Measurements from ENCODE around the gene C8A.

Gene C8A

DNA sequence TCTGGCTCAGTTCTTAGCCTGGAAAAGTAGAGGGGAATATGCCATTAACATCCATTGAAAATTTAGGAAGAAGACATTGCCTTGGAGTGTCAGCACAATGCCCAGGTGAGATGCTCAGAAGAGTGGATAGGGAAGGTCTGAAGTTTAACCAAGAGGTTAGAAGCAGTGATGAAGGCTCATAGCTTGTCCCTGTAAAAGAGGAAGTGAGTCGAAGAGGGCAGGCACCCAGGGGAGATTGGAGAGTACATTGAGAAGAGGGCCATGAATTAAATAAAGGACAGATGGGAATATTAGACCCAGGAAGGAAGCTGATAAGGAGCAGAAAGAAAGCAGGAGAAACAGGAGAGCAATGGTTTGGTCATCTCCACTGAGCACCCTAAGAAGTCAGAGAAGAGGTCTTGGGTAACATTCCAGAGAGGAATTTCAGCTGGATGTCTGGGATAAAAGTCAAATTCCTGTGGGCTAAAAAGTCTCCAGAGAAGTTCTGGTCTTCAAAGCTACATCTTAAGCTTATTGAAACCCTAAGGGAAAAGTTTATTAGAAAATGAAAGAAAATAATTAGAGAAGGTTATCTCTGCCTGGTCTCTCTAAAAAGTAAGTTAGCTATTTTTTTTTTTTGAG lies 93.9 kb downstream of the C8A start:
- H3K4me1 Mint-ChIP-seq: no peaks in the 10 kb centered on the region
- H3K9me3 Mint-ChIP-seq: no peaks in the 10 kb centered on the region
- no peaks in the 10 kb centered on the region for H3K27me3 Mint-ChIP-seq
- no peak for ATAC-seq (replicated peaks; ENCODE audit: extremely low read depth, poor library complexity, severe bottlenecking)
- no peaks in the 10 kb centered on the region for H3K36me3 Mint-ChIP-seq (ENCODE audit: insufficient read depth)
- DNase-seq (ENCODE audit: low spot score in 2 of 2): no peak
- no peak overlapping the region for H3K4me3 Mint-ChIP-seq
- H3K27ac Mint-ChIP-seq (ENCODE audit: low read depth): no peak overlapping the region

DNA sequence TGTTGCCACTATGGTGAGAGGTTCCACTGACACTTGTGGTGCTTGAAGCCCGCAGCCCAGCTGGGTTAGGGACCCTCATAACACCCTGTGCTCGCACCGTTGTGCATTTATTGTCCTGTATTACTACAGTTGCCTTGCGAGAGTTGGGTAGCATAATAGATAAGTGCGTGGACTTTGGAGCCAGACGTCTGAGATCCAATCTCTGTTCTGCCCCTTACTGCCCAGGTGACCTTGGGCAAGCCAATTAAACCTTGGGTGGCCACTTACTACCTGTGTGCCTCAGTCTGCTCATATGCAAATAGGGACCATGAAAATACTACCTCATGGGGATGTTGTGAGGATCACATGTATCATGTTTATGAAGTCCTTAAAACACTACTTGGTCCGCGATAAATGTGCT lies 97.9 kb downstream of the C8A start:
- no peak overlapping the region for H3K4me3 Mint-ChIP-seq
- H3K27me3 Mint-ChIP-seq: peaks cover 4% of the 10 kb centered on the region
- H3K4me1 Mint-ChIP-seq: no peaks in the 10 kb centered on the region
- no peak overlapping the region for H3K27ac Mint-ChIP-seq (ENCODE audit: low read depth)
- H3K36me3 Mint-ChIP-seq (ENCODE audit: insufficient read depth): no peaks in the 10 kb centered on the region
- H3K9me3 Mint-ChIP-seq: no peaks in the 10 kb centered on the region
- DNase-seq (ENCODE audit: low spot score in 2 of 2) (no peak), ATAC-seq (replicated peaks; ENCODE audit: extremely low read depth, poor library complexity, severe bottlenecking) (no peak)

DNA sequence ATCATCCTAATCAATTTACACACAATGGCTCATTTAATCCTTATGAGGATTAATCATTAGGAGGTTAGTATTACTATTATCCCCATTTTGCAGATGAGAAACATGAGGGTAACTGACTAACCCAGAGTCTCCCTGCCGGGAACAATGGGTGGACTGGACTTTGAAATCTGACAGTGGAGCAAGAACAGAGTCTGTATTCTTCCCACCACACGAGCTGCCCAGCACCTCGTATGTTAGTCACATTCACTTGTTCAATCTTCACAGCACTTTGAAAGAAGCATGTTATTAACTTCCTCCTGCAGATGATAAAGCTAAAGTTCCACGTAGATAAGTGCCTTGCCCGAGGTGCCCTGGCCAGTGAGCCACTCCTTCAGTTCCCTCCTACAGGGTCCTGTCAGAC lies 98.8 kb downstream of the C8A start:
- peaks cover 12% of the 10 kb centered on the region for H3K27me3 Mint-ChIP-seq
- H3K4me3 Mint-ChIP-seq: no peak overlapping the region
- ATAC-seq (replicated peaks; ENCODE audit: extremely low read depth, poor library complexity, severe bottlenecking) (no peak), DNase-seq (ENCODE audit: low spot score in 2 of 2) (no peak)
- H3K4me1 Mint-ChIP-seq: no peaks in the 10 kb centered on the region
- no peak overlapping the region for H3K27ac Mint-ChIP-seq (ENCODE audit: low read depth)
- no peaks in the 10 kb centered on the region for H3K9me3 Mint-ChIP-seq
- H3K36me3 Mint-ChIP-seq (ENCODE audit: insufficient read depth): no peaks in the 10 kb centered on the region

DNA sequence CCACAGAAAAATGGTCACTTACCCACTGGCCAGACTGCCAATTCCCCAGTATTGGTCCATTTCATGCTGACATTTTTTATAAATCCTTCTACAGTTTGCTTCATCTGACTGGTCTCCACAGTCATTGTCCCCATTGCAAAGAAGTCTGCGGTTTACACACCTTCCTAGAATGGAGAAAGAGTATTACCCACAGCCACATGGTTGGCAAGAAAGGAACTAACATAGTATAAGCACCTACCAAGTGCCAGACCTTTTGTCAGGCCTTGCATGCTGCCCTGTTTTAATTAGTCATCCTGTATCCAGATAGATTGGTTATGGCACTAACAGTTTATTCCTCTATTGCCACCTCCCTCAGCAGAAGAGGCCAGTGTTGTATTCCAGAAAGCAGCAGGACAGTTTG lies 100.1 kb downstream of the C8A start:
- Mint-ChIP-seq H3K4me3 (no peak overlapping the region), H3K27me3 (peaks cover 12% of the 10 kb centered on the region), H3K9me3 (no peaks in the 10 kb centered on the region), H3K4me1 (no peaks in the 10 kb centered on the region), H3K27ac (ENCODE audit: low read depth) (no peak overlapping the region), H3K36me3 (ENCODE audit: insufficient read depth) (no peaks in the 10 kb centered on the region)
- no peak for ATAC-seq (replicated peaks; ENCODE audit: extremely low read depth, poor library complexity, severe bottlenecking)
- DNase-seq (ENCODE audit: low spot score in 2 of 2): no peak

DNA sequence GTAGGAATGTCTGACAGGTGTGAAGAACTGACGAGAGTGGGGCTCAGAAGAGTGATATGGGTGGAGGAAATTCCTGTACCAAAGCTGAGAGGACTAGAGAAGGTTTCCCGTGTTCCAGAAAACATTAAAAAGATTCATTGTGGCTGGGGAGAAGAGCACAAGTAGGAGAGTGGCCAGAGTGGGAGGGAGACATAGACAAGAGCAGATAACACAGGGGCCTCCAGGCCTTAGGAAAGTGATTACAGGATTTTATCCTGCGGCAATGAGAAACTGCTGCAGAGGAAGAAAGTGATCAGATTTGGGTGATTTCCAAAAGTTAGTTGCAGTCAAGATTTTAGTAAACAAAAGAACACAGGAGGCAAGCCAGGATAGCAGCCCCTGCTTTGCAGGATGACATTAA lies 103.3 kb downstream of the C8A start:
- Mint-ChIP-seq H3K36me3 (ENCODE audit: insufficient read depth) (no peaks in the 10 kb centered on the region), H3K9me3 (no peaks in the 10 kb centered on the region), H3K4me3 (no peak overlapping the region), H3K27ac (ENCODE audit: low read depth) (no peak overlapping the region), H3K27me3 (peaks cover 12% of the 10 kb centered on the region), H3K4me1 (no peaks in the 10 kb centered on the region)
- DNase-seq (ENCODE audit: low spot score in 2 of 2) (no peak), ATAC-seq (replicated peaks; ENCODE audit: extremely low read depth, poor library complexity, severe bottlenecking) (no peak)

DNA sequence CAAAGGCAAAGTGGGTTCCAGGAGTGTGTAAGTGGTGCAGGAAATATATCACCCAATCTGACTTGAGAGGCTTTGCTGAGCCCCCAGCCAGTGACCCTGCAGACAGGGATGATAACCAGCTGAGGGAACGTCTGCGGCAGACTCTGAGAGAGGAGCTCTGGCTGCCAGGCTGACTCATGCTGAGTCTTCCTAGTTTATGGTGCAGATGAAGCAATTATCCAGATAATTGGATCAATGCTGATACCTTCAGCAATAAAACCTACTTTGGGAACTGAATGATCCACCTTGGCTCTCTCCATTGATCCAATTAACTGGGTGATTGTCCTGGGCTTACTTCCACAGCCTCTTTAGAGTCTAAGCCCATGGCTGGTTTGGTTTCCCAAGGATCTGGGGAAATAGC lies 103.9 kb downstream of the C8A start:
- DNase-seq (ENCODE audit: low spot score in 2 of 2): no peak
- no peak for ATAC-seq (replicated peaks; ENCODE audit: extremely low read depth, poor library complexity, severe bottlenecking)
- no peak overlapping the region for H3K27ac Mint-ChIP-seq (ENCODE audit: low read depth)

DNA sequence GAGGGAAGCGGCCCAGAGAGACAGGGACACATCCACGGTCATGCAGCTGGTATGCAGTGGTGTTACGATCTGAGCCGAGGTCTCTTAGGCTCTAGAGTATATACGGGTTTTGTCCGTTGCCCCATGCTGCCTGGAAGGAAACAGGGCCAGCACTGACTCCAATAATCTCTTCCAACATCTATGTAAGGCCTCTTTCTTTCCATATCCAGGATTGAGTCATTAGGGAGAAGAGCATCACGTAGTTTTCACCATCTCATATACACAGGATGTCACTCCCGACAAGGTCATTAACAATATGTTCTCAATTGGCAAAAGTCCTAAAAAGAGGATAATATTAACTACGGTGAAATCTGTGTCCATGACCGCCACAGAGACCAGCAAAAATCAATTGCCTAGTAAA lies 106.8 kb downstream of the C8A start:
- Mint-ChIP-seq H3K27me3 (peaks cover 12% of the 10 kb centered on the region), H3K36me3 (ENCODE audit: insufficient read depth) (no peaks in the 10 kb centered on the region), H3K9me3 (no peaks in the 10 kb centered on the region), H3K4me3 (no peak overlapping the region), H3K27ac (ENCODE audit: low read depth) (no peak overlapping the region), H3K4me1 (no peaks in the 10 kb centered on the region)
- ATAC-seq (replicated peaks; ENCODE audit: extremely low read depth, poor library complexity, severe bottlenecking) (no peak), DNase-seq (ENCODE audit: low spot score in 2 of 2) (no peak)

More for the DNA sequence above, 103.9 kb downstream of the C8A start:
- Mint-ChIP-seq H3K4me3 (no peak overlapping the region), H3K27me3 (peaks cover 12% of the 10 kb centered on the region), H3K9me3 (no peaks in the 10 kb centered on the region), H3K36me3 (ENCODE audit: insufficient read depth) (no peaks in the 10 kb centered on the region), H3K4me1 (no peaks in the 10 kb centered on the region)

DNA sequence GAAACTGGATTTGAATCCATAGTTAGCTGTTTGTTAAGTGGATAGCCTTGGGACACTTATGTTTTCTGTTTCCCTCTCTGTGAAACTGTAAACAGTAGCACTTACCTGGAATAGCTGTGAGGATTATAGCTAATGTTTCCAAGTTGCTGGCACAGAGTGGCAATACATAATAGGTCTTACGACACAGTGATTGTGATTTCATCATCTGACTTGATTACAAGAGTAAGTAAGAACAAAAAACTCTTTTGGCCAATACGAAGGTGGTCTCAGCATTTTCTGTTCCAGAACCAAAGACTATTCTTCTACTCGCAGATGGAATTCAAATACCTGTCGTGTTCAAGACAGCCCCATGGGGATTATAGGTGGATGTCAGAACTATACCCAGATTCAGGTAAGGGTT lies 109.1 kb downstream of the C8A start:
- H3K4me1 Mint-ChIP-seq: no peaks in the 10 kb centered on the region
- H3K27ac Mint-ChIP-seq (ENCODE audit: low read depth): no peak overlapping the region
- H3K9me3 Mint-ChIP-seq: no peaks in the 10 kb centered on the region
- H3K27me3 Mint-ChIP-seq: no peaks in the 10 kb centered on the region
- no peak for DNase-seq (ENCODE audit: low spot score in 2 of 2)
- H3K36me3 Mint-ChIP-seq (ENCODE audit: insufficient read depth): no peaks in the 10 kb centered on the region
- no peak overlapping the region for H3K4me3 Mint-ChIP-seq
- no peak for ATAC-seq (replicated peaks; ENCODE audit: extremely low read depth, poor library complexity, severe bottlenecking)

DNA sequence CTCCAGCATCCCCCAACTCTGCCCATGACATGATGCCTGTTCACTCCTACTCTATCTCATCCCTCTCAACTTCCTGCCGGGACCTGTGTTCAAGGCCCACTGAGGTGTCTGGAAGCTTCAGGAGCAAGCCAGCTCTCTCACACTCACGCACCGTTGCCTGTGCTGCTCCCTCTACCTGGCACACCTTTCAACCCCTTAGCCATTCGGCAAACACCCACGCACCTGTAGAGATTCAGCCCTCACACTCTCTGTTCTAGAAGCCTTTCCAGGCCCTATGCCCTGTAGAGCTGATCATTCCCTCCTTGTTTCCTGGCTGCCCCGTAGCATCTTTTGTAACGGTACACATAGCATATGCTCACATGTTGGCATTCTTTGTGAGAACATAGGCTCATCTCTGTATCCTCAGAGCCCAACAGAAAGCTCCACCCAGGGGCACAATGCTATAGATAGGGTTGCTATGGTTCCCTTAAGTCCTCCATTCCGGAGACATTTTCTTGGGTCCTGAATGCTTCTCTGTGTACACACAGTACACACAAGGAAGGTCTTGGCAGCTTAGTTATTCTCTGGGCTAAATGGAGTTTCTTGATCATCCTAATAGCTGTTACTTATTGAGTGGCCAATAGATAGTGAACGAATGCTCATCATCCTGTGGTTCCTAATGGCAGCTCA lies 109.9 kb downstream of the C8A start:
- H3K27me3 Mint-ChIP-seq: no peaks in the 10 kb centered on the region
- ATAC-seq (replicated peaks; ENCODE audit: extremely low read depth, poor library complexity, severe bottlenecking): no peak
- H3K4me3 Mint-ChIP-seq: no peak overlapping the region
- H3K36me3 Mint-ChIP-seq (ENCODE audit: insufficient read depth): no peaks in the 10 kb centered on the region
- H3K27ac Mint-ChIP-seq (ENCODE audit: low read depth): no peak overlapping the region
- no peak for DNase-seq (ENCODE audit: low spot score in 2 of 2)
- no peaks in the 10 kb centered on the region for H3K9me3 Mint-ChIP-seq
- H3K4me1 Mint-ChIP-seq: no peaks in the 10 kb centered on the region

DNA sequence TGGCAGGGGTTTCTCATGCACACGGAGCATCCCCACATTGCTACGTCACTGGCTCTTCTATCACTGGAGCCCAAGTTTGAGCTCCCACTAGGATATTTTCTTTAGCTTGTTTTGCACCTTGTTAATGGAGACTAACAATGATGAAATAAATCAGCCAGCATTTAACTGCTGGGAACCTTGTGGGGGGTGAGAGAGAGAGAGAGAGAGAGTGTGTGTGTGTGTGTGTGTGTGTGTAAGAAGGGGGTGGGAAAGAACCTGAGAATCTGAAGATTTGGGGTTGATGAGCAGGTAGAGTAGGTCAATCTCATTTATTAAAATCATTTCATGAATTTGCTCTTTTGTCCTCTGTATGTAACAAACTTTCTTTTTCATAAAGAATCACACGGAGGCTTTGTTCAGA lies 110.6 kb downstream of the C8A start:
- H3K9me3 Mint-ChIP-seq: no peaks in the 10 kb centered on the region

DNA sequence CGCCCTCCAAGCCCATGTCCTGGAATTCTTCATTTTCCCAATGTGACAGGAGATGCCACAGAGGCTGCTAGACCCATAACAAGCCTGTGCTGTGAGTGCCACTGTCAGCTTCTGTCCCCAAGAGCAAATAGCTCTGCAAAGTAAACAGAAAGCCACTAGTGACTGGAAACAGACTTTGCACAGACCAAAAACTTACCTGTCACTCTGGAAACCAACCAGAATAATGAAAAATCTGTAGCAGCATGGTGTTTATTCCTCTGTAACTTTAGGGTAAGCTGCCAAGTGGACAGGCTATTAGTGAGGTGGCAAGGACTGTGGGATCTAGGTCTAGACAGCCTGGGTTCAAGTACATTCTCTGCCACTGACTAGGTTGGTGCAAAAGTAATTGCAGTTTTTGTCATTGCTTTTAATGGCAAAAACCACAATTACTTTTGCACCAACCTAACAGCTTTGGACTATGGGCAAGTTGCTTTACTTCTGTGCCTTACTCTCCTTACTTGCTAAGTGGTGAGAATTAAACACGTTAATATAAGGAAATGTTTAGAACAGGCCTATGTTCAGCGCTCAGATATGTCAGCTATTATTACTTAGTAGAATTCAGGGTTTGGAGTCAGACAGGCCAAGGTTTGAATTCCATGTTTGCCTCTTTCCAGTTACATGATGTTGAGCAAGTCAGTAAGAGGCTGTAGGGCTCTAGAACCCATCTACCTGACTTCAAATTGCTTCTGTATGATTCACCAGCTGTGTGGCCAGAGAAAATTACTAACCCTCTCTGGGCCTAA lies 111.5 kb downstream of the C8A start, which contains the start of gene C8B:
C8B (minus strand) TSS at position 100 of the 782 bp plus-strand sequence; CDS start at position 33, 67 bp downstream.
- no peak within 1 kb of the TSS for H3K27ac Mint-ChIP-seq (ENCODE audit: low read depth)
- no peaks in the 10 kb centered on the region for H3K9me3 Mint-ChIP-seq
- H3K4me1 Mint-ChIP-seq: no peaks in the 10 kb centered on the region
- ATAC-seq (replicated peaks; ENCODE audit: extremely low read depth, poor library complexity, severe bottlenecking): no peak
- H3K27me3 Mint-ChIP-seq: no peaks in the 10 kb centered on the region
- no peak within 1 kb of the TSS for H3K4me3 Mint-ChIP-seq
- DNase-seq (ENCODE audit: low spot score in 2 of 2): no peak
- H3K36me3 Mint-ChIP-seq (ENCODE audit: insufficient read depth): no peaks in the 10 kb centered on the region

More for the DNA sequence above, 110.6 kb downstream of the C8A start:
- Mint-ChIP-seq H3K4me3 (no peak overlapping the region), H3K27me3 (no peaks in the 10 kb centered on the region), H3K4me1 (no peaks in the 10 kb centered on the region), H3K36me3 (ENCODE audit: insufficient read depth) (no peaks in the 10 kb centered on the region), H3K27ac (ENCODE audit: low read depth) (no peak overlapping the region)
- DNase-seq (ENCODE audit: low spot score in 2 of 2) (no peak), ATAC-seq (replicated peaks; ENCODE audit: extremely low read depth, poor library complexity, severe bottlenecking) (no peak)

DNA sequence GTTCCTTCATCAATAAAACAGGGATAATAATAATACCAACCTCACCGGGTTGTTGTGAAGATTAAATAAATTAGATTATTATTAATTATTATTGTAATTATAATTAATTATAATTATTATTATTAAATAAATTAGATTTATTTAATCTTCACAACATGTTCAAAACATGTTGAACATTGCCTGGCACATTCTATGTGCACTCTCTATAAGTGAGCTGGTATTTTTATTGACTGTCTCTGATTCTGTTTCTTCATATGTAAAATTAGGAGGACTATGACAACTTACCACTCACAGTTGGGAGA lies 112.1 kb downstream of the C8A start:
- Mint-ChIP-seq H3K4me1 (no peaks in the 10 kb centered on the region), H3K36me3 (ENCODE audit: insufficient read depth) (no peaks in the 10 kb centered on the region), H3K27ac (ENCODE audit: low read depth) (no peak overlapping the region), H3K4me3 (no peak overlapping the region), H3K9me3 (no peaks in the 10 kb centered on the region), H3K27me3 (no peaks in the 10 kb centered on the region)
- ATAC-seq (replicated peaks; ENCODE audit: extremely low read depth, poor library complexity, severe bottlenecking): no peak
- DNase-seq (ENCODE audit: low spot score in 2 of 2): no peak

DNA sequence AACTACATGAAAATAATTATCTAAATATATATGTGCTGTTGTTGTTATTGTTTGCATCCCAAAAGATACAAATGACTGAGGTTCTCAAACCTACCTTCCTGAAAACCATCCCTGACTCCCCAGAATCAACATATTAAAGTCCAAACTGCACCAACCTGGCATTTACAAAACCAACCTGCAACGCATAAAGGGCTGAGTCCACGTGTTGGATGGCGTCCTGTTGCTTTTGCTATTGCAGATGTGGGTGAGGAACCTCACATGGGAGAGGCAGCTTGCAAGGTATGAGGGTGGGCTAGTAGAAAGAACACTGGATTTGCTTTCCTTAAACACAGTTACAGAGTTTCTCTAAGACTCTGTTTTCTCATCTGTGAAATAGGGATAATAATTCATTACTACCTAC lies 112.8 kb downstream of the C8A start:
- no peaks in the 10 kb centered on the region for H3K36me3 Mint-ChIP-seq (ENCODE audit: insufficient read depth)
- H3K9me3 Mint-ChIP-seq: no peaks in the 10 kb centered on the region
- H3K4me1 Mint-ChIP-seq: no peaks in the 10 kb centered on the region
- ATAC-seq (replicated peaks; ENCODE audit: extremely low read depth, poor library complexity, severe bottlenecking) (no peak), DNase-seq (ENCODE audit: low spot score in 2 of 2) (no peak)
- no peaks in the 10 kb centered on the region for H3K27me3 Mint-ChIP-seq
- no peak overlapping the region for H3K4me3 Mint-ChIP-seq
- no peak overlapping the region for H3K27ac Mint-ChIP-seq (ENCODE audit: low read depth)

Measured in central memory CD8-positive, alpha-beta T cell (primary cell).